Measurements from ENCODE around the gene KDM1A. TPM values are rescaled to one million over a fixed set of nuclear protein-coding genes. Genes with fewer than 3 reads are reported as not detected.

KDM1A gene
- total RNA-seq, 1 donor from 2014 or later, result 28.7 TPM

DNA sequence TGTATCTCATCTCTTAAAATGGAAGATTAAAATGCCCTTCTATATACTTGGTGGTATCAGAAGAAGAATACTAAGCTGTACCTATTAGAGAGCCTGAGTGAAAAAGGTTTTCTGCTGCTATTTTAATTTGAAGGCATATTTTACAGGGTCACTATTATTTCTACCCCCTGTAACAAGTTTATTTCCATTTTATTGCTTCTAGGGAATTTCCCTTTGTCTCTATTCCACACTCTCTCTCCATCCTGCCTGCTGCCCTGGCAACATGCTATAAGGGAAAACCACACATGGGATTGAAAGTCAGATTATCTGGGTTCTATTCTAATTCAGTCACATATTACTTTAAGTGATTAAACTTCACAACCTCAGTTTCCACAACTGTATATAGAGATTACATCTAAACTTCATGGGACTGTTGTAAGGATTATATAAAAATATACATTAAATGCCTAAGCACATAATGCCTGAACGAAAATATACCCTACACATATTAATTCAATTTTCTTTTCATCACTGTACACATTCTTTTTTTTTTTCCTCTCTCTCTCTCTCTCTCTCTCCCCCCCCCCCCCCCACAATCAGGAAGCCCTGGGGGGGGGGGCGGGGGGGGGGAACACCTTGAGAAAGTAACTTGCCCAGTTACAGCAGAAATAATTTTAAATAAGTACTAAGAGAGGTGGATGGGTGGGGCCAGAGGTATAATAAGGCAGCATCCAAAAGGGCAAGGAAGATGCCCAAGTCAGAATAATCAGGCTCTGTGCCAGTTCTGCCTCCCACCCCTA, 97.8 kb downstream of the KDM1A start:
- Histone ChIP-seq H3K9me3 (no peaks in the 10 kb centered on the region), H3K4me1 (peaks cover under 1 to 25% of the 10 kb centered on the region in 2 donors), H3K27me3 (no peaks in the 10 kb centered on the region), H3K27ac (no peak overlapping the region), H3K4me3 (no peak overlapping the region), H3K36me3 (no peaks in the 10 kb centered on the region)
- no peak for DNase-seq (ENCODE audit: low spot score in 2 of 2)
- TF ChIP-seq CTCF (IDR thresholded peaks at IDR 0.05), result no peak
- intact Hi-C loops (cut with DNase I), result no loop called here

GRCh38 chr1:23118407-23118806, 99.1 kb downstream of the KDM1A start:
- Histone ChIP-seq H3K27me3 (no peaks in the 10 kb centered on the region), H3K27ac (no peak overlapping the region), H3K4me3 (no peak overlapping the region), H3K36me3 (no peaks in the 10 kb centered on the region), H3K9me3 (no peaks in the 10 kb centered on the region), H3K4me1 (peaks cover 2 to 36% of the 10 kb centered on the region in 2 donors)
- intact Hi-C loops (cut with DNase I), result no loop called here
- no peak for TF ChIP-seq CTCF (IDR thresholded peaks at IDR 0.05)
- no peak for DNase-seq (ENCODE audit: low spot score in 2 of 2)

- intact Hi-C loops (cut with DNase I), result no loop called here
- H3K36me3 ChIP-seq, result no peaks in the 10 kb centered on the region
- H3K9me3 ChIP-seq, result no peaks in the 10 kb centered on the region
- no peak for DNase-seq (ENCODE audit: low spot score in 2 of 2)
- TF ChIP-seq CTCF (IDR thresholded peaks at IDR 0.05), result no peak
- peak overlapping the region in 1 of 2 donors; percentile 49 for H3K27ac ChIP-seq
- peaks cover 2 to 31% of the 10 kb centered on the region in 2 donors for H3K4me1 ChIP-seq
- H3K4me3 ChIP-seq, result peak overlapping the region; percentile 3 to 43
- no peaks in the 10 kb centered on the region for H3K27me3 ChIP-seq
Measured at GRCh38 chr1:23118957-23119792, 99.9 kb downstream of the KDM1A start.

DNA sequence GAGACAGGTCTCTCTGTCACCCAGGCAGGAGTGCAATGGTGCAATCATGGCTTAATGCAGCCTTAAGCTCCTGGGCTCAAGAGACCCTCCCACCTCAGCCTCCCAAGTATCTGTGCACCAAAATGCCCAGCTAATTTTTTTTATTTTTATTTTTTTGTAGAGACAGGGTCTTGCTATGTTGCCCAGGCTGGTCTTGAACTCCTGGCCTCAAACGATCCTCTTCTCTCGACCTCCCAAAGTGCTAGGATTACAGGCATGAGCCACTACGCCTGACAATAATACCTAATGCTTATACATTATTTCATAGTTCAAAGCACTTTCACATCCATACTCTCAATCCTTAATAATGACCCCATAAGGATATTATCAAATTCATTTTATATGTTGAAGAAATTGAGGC, 101.1 kb downstream of the KDM1A start:
- intact Hi-C loops (cut with DNase I), result no loop called here
- no peak for DNase-seq (ENCODE audit: low spot score in 2 of 2)
- Histone ChIP-seq H3K9me3 (no peaks in the 10 kb centered on the region), H3K27ac (no peak overlapping the region), H3K4me1 (peaks cover 2 to 27% of the 10 kb centered on the region in 2 donors), H3K27me3 (no peaks in the 10 kb centered on the region), H3K36me3 (no peaks in the 10 kb centered on the region), H3K4me3 (no peak overlapping the region)
- no peak for TF ChIP-seq CTCF (IDR thresholded peaks at IDR 0.05)

GRCh38 chr1:23122023-23122748, 102.9 kb downstream of the KDM1A start:
- H3K9me3 ChIP-seq, result no peaks in the 10 kb centered on the region
- peak overlapping the region; percentile 35 to 57 for H3K27ac ChIP-seq
- no peak for TF ChIP-seq CTCF (IDR thresholded peaks at IDR 0.05)
- intact Hi-C loops (cut with DNase I), result no loop called here
- DNase-seq (ENCODE audit: low spot score in 2 of 2), result peak in 1 of 2 donors; percentile 79
- peaks cover 2 to 31% of the 10 kb centered on the region in 2 donors for H3K4me1 ChIP-seq
- no peaks in the 10 kb centered on the region for H3K36me3 ChIP-seq
- peak overlapping the region in 1 of 2 donors; percentile 28 for H3K4me3 ChIP-seq
- H3K27me3 ChIP-seq, result no peaks in the 10 kb centered on the region

All from ascending aorta (tissue), 2 donors.